ENCODE data around the gene BTNL9. TPM values are rescaled to one million over a fixed set of nuclear protein-coding genes. Genes with fewer than 3 reads are reported as not detected.

The BTNL9 gene
- total and polyA plus RNA-seq, 2 of the 8 experiments (the other 6 are each of a cell fraction or from before 2014, with no cell fraction given): 0.23 to 0.89 TPM

DNA sequence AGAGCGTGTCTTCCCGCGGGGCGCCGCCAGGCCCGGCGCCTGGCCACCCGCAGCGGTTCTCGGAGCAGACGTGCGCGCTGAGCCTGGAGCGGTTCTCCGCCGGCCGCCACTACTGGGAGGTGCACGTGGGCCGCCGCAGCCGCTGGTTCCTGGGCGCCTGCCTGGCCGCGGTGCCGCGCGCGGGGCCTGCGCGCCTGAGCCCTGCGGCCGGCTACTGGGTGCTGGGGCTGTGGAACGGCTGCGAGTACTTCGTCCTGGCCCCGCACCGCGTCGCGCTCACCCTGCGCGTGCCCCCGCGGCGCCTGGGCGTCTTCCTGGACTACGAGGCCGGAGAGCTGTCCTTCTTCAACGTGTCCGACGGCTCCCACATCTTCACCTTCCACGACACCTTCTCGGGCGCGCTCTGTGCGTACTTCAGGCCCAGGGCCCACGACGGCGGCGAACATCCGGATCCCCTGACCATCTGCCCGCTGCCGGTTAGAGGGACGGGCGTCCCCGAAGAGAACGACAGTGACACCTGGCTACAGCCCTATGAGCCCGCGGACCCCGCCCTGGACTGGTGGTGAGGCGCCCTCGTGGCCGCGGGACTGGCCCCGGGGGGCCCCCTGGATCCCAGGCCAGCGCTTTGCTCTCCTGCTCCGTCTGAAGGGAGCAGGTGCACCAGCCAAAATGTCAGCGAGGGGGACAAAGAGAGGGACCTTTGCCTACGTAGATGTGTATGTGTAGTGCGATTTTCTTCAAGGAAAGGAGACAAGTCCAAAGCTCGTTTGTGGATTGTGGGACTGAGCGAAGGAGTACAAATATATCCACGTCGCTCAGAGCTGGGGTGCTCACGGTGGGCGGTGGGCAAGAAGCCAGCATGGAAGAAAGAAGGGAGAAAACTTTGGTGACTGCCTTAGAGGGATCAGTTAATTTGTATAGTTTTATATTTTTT, 19.5 kb downstream of the BTNL9 start (continued):
- TF ChIP-seq, protein P1, sequence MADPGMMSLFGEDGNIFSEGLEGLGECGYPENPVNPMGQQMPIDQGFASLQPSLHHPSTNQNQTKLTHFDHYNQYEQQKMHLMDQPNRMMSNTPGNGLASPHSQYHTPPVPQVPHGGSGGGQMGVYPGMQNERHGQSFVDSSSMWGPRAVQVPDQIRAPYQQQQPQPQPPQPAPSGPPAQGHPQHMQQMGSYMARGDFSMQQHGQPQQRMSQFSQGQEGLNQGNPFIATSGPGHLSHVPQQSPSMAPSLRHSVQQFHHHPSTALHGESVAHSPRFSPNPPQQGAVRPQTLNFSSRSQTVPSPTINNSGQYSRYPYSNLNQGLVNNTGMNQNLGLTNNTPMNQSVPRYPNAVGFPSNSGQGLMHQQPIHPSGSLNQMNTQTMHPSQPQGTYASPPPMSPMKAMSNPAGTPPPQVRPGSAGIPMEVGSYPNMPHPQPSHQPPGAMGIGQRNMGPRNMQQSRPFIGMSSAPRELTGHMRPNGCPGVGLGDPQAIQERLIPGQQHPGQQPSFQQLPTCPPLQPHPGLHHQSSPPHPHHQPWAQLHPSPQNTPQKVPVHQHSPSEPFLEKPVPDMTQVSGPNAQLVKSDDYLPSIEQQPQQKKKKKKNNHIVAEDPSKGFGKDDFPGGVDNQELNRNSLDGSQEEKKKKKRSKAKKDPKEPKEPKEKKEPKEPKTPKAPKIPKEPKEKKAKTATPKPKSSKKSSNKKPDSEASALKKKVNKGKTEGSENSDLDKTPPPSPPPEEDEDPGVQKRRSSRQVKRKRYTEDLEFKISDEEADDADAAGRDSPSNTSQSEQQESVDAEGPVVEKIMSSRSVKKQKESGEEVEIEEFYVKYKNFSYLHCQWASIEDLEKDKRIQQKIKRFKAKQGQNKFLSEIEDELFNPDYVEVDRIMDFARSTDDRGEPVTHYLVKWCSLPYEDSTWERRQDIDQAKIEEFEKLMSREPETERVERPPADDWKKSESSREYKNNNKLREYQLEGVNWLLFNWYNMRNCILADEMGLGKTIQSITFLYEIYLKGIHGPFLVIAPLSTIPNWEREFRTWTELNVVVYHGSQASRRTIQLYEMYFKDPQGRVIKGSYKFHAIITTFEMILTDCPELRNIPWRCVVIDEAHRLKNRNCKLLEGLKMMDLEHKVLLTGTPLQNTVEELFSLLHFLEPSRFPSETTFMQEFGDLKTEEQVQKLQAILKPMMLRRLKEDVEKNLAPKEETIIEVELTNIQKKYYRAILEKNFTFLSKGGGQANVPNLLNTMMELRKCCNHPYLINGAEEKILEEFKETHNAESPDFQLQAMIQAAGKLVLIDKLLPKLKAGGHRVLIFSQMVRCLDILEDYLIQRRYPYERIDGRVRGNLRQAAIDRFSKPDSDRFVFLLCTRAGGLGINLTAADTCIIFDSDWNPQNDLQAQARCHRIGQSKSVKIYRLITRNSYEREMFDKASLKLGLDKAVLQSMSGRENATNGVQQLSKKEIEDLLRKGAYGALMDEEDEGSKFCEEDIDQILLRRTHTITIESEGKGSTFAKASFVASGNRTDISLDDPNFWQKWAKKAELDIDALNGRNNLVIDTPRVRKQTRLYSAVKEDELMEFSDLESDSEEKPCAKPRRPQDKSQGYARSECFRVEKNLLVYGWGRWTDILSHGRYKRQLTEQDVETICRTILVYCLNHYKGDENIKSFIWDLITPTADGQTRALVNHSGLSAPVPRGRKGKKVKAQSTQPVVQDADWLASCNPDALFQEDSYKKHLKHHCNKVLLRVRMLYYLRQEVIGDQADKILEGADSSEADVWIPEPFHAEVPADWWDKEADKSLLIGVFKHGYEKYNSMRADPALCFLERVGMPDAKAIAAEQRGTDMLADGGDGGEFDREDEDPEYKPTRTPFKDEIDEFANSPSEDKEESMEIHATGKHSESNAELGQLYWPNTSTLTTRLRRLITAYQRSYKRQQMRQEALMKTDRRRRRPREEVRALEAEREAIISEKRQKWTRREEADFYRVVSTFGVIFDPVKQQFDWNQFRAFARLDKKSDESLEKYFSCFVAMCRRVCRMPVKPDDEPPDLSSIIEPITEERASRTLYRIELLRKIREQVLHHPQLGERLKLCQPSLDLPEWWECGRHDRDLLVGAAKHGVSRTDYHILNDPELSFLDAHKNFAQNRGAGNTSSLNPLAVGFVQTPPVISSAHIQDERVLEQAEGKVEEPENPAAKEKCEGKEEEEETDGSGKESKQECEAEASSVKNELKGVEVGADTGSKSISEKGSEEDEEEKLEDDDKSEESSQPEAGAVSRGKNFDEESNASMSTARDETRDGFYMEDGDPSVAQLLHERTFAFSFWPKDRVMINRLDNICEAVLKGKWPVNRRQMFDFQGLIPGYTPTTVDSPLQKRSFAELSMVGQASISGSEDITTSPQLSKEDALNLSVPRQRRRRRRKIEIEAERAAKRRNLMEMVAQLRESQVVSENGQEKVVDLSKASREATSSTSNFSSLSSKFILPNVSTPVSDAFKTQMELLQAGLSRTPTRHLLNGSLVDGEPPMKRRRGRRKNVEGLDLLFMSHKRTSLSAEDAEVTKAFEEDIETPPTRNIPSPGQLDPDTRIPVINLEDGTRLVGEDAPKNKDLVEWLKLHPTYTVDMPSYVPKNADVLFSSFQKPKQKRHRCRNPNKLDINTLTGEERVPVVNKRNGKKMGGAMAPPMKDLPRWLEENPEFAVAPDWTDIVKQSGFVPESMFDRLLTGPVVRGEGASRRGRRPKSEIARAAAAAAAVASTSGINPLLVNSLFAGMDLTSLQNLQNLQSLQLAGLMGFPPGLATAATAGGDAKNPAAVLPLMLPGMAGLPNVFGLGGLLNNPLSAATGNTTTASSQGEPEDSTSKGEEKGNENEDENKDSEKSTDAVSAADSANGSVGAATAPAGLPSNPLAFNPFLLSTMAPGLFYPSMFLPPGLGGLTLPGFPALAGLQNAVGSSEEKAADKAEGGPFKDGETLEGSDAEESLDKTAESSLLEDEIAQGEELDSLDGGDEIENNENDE (IDR thresholded peaks at IDR 0.05; ENCODE audit: insufficient replicate concordance, low read length): no peak
- TF ChIP-seq SIRT6 (IDR thresholded peaks at IDR 0.05; ENCODE audit: low read length): no peak
- no peak for TF ChIP-seq YY1 (IDR thresholded peaks at IDR 0.05; ENCODE audit: low read depth, low read length)
- no peak for TF ChIP-seq NANOG (IDR thresholded peaks at IDR 0.05; ENCODE audit: insufficient read depth, low read depth, low read length, poor library complexity, severe bottlenecking)
- TF ChIP-seq, protein P2, sequence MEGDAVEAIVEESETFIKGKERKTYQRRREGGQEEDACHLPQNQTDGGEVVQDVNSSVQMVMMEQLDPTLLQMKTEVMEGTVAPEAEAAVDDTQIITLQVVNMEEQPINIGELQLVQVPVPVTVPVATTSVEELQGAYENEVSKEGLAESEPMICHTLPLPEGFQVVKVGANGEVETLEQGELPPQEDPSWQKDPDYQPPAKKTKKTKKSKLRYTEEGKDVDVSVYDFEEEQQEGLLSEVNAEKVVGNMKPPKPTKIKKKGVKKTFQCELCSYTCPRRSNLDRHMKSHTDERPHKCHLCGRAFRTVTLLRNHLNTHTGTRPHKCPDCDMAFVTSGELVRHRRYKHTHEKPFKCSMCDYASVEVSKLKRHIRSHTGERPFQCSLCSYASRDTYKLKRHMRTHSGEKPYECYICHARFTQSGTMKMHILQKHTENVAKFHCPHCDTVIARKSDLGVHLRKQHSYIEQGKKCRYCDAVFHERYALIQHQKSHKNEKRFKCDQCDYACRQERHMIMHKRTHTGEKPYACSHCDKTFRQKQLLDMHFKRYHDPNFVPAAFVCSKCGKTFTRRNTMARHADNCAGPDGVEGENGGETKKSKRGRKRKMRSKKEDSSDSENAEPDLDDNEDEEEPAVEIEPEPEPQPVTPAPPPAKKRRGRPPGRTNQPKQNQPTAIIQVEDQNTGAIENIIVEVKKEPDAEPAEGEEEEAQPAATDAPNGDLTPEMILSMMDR (IDR thresholded peaks at IDR 0.05; ENCODE audit: control extremely low read depth in 1 of 3, insufficient read depth in 1 of 3, low read depth in 1 of 3, low read length in 3 of 3): no peak
- TF ChIP-seq CTBP2 (IDR thresholded peaks at IDR 0.05; ENCODE audit: borderline replicate concordance, insufficient read depth, insufficient read length, low read length): no peak
